Smooth muscle cell of the brain vasculature (primary cell): ENCODE data around the gene MTHFD1L.
"Not testable (repeated sequence)": the region's sequence is repeated elsewhere in the genome, so short reads cannot be mapped to it uniquely, and the experiment has no call there.

Experiments used
- DNase-seq: peaks from one replicate; pipeline ENCODE4 v3.0.0-alpha.2; 2012; ENCODE audit warnings: low read depth, low spot score

The MTHFD1L gene

GRCh38 chr6:150865406-150866146 is at the start of gene MTHFD1L:
TSS of gene MTHFD1L (plus strand) at chr6:150865702. CDS start at chr6:150865823, 121 bp downstream.
- no peak for DNase-seq

GRCh38 chr6:150816554-150816953 is 48.9 kb upstream of the MTHFD1L start:
- DNase-seq = not testable (repeated sequence)

GRCh38 chr6:150822932-150823331 is 42.6 kb upstream of the MTHFD1L start:
- no peak for DNase-seq

GRCh38 chr6:150826788-150827187 is 38.7 kb upstream of the MTHFD1L start:
- DNase-seq = no peak

- not testable (repeated sequence) for DNase-seq
Measured at GRCh38 chr6:150828107-150828506, 37.4 kb upstream of the MTHFD1L start.

- DNase-seq = no peak
Measured at GRCh38 chr6:150830439-150831165, 34.9 kb upstream of the MTHFD1L start.

- DNase-seq = no peak
Measured at GRCh38 chr6:150831577-150831976, 33.9 kb upstream of the MTHFD1L start.

GRCh38 chr6:150835620-150836019 is 29.9 kb upstream of the MTHFD1L start:
- no peak for DNase-seq

- DNase-seq = no peak
Measured at GRCh38 chr6:150840185-150840584, 25.3 kb upstream of the MTHFD1L start.

- no peak for DNase-seq
Measured at GRCh38 chr6:150841189-150841588, 24.3 kb upstream of the MTHFD1L start.

- no peak for DNase-seq
Measured at GRCh38 chr6:150841697-150842096, 23.8 kb upstream of the MTHFD1L start.

GRCh38 chr6:150844371-150844770 is 21.1 kb upstream of the MTHFD1L start:
- DNase-seq = no peak

GRCh38 chr6:150846641-150847040 is 18.9 kb upstream of the MTHFD1L start:
- no peak for DNase-seq

GRCh38 chr6:150848400-150848799 is 17.1 kb upstream of the MTHFD1L start:
- no peak for DNase-seq

GRCh38 chr6:150854392-150854791 is 11.1 kb upstream of the MTHFD1L start:
- not testable (repeated sequence) for DNase-seq

GRCh38 chr6:150855171-150855570 is 10.3 kb upstream of the MTHFD1L start:
- DNase-seq = not testable (repeated sequence)

- peak; percentile 83 for DNase-seq
Measured at GRCh38 chr6:150857062-150857944, 8.2 kb upstream of the MTHFD1L start.

GRCh38 chr6:150857945-150858308 is 7.6 kb upstream of the MTHFD1L start:
- no peak for DNase-seq

GRCh38 chr6:150861448-150862168 is 3.9 kb upstream of the MTHFD1L start:
- not testable (repeated sequence) for DNase-seq

- no peak for DNase-seq
Measured at GRCh38 chr6:150863213-150863928, 2.1 kb upstream of the MTHFD1L start.

GRCh38 chr6:150865043-150865405 is 478 bp upstream of the MTHFD1L start:
- DNase-seq = no peak
